GM18511 (cell line): ENCODE data around the gene JARID2.

Experiments
- ATAC-seq: cut with Tn5 transposase; IDR thresholded peaks from one replicate; pipeline ENCODE4 v1.9.1; 2021; ENCODE audit warnings: mild to moderate bottlenecking, moderate library complexity; ENCODE audit not compliant: unreplicated experiment

The JARID2 gene

DNA sequence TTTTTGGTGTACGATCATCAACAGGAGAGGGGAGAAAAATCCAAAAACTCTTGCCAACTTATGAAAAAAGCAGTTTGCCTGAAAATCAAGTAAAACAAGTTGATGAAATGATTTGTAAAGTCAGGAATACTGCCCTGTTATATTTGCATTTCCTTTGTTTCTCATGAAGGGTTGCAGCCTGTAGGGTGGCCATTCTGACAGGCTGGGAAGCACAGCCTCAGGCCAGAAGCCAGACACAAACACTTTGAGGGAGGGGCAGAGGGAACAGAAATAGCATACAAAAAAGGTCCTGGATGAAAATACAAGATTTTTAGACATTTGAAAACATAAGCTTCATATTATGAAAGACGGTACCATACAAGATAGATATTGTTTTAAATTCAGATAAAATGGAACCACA lies 307.2 kb downstream of the JARID2 start:
- ATAC-seq: no peak

DNA sequence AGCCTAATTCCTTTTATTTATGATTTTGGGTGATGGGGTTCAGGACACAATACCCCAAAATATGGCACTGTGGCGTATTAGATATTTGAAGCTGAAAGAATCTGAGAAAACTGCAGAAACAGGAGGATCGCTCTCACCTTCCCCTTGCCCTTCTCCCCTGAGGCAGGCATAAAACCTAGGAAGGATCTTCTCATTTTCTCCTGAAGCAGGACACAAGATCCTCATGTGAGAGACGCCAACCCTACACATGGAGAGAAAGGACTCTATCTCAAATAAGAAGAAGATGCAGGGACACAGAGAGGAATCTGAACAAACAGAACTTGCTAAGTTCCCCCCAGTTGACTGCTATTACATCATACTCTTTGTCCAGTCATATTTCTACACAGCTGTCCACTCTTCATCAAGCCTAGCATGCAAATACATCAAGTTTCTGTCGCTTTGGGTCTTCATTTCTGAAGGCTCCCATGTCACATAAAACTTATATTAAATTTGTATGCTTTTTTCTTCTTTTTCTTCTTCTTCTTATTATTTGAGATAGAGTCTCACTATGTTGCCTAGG lies 307.9 kb downstream of the JARID2 start:
- ATAC-seq: no peak

DNA sequence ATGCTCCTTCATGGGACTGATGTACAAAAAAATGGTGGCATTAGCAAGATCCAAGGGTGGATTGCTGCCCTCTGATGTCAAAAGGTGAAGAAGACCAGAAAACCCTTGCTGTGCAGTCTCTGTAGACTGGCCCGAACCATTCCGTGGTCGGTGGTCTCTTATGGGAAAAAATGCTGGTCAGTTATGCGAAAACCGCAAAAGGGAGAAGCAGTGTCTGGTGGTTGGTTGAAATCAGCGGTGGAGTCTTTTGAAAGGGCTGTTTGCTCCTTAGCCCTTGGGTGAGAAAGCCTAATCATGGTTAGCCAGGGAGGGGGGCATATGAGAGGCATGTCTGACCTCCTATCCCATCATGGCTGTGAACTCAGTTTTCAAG lies 308.8 kb downstream of the JARID2 start:
- no peak for ATAC-seq

DNA sequence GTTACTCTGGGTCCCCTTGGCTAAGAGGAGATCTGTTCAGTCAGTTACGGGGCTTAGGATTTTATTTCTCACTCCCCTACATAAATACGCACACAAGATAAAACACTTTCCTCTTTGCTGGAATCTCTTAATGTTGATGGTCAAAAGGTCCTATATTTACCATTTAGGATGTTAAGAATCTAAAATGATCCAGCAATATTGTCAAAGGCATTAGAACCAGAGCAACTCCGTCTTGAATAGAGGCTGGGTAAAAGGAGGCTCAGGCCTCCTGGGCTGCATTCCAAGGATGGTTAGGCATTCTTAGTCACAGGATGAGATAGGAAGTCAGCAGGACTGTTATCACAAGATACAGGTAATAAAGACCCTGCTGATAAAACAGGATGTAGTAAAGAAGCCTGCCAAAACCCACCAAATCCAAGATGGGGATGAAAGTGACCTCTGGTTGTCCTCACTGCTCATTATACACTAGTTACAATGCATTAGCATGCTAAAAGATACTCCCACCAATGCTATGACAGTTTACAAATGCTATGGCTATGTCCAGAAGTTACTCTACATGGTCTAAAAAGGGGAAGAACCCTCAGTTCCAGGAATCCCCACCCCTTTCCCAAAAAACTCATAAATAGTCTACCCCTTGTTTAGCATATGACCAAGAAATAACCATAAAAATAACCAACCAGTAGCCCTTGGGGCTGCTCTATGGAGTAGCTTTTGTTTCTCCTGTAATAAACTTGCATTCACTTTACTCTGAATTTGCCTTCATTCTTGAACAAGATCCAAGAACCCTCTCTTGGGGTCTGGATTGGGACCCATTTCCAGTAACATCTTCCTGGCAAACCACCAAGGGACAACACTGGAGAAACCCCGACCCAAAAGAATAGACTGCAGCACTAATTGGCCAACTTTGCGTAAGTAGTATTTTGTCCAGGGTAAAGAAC lies 309.5 kb downstream of the JARID2 start:
- no peak for ATAC-seq

DNA sequence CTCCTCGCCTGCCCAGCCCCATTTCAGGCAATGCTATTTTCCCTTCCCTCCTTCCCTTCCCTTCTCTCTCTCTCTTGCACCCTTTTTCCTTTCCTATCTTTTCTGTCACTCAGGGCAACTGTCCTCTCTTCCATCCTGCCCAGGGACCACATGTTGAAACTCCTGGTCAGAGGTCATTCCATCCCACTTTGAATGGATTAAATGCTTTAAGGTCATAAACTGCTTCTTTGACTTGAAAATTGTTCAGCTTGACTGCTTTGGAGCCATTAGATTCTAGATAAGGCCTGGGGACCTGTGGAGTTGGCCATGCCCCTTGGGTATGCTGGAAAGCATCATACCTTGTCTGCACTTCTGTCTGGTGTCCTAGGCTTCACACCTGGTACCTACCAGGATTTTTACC lies 310.8 kb downstream of the JARID2 start:
- ATAC-seq: no peak

DNA sequence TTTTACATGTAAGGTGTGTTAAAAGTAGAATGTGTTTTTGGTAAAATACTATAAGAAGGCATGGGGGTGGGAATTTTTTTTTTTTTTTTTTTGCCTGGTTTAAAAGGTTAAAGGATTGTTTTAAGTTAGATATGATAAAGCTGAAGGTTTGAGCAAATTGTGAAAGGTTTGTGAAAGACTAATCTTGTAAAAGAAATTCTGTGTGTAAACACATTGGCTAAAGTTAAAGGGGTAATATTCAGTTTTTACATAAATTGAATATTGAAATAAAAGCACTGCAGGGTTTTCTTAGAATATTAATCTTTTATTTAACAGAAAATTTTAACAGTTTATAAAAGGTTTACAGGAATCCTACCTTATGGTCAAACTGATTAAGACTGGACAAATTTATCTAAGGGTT lies 311.3 kb downstream of the JARID2 start:
- ATAC-seq: no peak

DNA sequence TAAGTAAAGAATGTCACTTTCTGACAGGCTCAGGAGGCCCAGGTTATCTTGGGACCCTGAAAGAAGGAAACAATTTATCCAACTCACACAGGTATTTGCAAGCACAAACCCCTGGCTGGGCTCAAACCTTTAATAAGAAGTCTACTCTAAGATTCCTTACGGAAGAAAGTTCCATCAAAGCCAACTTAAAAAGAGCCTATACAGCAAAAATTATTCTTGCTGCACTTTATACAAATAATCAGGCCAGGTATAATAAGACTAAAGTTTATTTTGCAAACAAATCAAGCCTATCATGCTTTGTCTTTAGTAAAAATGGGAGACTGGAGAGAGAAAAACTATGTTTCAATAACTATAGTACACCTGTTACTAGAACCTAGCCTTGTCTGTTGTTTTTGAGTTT lies 314.8 kb downstream of the JARID2 start:
- ATAC-seq: no peak

DNA sequence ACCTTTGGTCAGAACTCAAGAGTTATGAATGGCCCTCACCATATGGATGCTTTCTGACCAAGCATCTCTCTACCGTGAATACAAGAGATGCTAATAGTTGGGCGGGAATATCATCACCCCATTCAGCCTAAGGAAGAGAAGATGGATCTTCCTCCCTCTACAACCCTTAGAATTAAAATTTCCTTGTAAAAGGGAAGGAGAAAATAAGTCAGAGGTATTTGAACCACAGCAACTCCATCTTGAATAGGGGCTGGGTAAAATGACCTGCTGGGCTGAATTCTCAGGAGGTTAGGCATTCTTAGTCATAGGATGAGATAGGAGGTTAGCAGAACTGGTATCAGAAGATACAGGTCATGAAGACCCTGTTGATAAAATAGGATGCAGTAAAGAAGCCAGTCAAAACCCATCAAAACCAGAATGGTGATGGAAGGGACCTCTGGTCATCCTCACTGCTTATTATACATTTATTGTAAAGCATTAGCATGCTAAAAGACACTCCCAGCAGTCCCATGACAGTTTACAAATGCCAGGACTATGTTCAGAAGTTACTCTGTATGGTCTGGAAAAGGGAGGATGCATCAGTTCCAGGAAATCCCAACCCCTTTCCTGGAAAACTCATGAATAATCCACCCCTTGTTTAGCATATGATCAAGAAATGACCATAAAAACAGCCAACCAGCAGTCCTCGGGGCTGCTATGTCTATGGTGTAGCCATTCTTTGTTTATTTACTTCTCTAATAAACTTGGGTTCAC lies 315.8 kb downstream of the JARID2 start:
- no peak for ATAC-seq

DNA sequence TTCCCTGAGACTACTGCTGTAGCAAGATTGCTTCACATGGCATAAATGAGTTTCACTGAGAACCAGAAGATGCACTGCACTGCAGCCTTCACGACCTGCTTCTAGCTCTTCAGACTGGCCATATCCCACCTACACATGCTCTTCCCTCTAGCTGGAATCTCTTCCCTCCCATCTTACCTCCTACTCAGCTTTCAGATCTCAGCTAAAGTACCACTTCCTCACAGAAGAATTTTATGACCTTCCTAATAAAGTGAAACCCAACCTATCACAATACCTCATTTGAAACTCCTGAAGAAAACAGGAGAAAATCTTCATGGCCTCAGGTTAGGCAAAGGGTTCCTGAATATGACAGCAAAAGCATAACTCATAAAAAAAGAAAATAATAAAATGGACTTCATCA lies 317.1 kb downstream of the JARID2 start:
- no peak for ATAC-seq

DNA sequence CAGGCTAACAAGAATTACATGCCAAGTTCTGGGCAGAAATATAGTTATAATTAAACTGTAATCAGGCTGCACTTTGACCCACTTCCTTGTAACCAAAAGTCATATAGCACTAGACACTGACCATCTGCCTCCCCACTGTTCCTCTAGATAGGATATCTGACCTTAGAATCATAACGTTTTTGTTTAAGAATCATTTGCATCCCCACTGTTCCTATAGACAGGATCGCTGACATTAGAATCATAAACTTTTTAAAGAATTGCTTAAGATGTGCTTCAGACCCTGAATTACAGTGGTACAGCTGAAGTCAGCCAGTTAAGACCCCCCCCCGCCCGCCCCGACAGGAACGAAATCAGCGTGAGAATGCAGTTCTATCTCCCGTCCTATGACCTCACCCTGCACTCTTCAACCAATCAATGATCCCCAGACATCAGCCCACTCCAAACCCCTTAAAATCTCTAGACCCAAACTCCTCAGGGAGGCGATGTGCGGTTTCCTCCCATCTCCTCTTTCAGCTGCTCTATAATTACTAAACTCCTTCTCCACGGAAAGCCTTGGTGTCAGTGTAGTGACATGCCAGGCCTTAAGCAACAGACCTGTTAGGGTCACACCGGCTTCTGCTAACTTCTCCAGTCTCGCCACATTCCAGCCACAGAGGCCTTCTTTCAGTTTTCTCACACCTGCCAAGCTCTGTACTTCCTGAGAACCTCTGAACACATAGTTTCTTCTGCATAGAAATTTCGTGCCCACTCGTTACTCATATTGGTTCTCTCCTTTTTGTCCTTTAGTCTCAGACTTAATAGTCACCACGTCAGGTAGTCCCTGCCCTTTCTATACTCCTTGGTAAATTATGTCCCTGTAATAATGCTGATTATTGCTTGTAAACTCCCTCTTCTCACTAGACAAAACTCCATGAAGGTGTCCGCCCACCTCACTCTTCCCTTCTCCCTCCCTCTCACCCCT lies 323.4 kb downstream of the JARID2 start:
- no peak for ATAC-seq

DNA sequence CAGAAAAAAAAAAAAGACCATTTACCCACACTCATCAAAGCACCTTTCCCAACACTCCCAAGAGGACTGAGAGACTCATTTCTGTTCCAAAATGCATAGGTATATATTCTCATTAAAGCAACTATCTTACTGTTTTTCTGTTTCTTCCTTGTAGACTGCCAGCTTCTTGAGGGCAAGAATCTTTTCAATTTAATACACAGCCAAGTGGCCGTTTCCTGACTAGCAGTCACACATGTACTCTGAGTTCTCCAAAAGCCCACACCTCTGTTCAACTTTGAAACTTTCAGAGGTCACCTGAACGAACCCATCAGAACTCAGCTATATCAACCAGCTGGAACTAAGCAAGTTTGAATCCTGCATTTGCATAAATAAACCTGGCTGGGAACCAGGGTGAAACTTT lies 324.3 kb downstream of the JARID2 start:
- no peak for ATAC-seq
